Keratinocyte (primary cell): ENCODE measurements around the gene DHX35. TPM values are rescaled to one million over a fixed set of nuclear protein-coding genes. Genes with fewer than 3 reads are reported as not detected.

ENCODE experiments used
- DNase-seq: peaks from one replicate; pipeline ENCODE4 v3.0.0-alpha.2; 2011; ENCODE audit warnings: low read depth, missing footprints, low spot score
- FAIRE-seq: peaks from 2 replicates; lab custom pipeline; 2011; peaks lifted over from hg19 to GRCh38; lab: Jason Lieb, UNC
- H2AFZ ChIP-seq: 2 replicates; pipeline ENCODE4 v1.6.0; 2012; ENCODE audit warnings: low read length, control low read depth, inconsistent platforms; ENCODE audit not compliant: control insufficient read depth
- H3K27ac ChIP-seq: 2 replicates; pipeline ENCODE4 v1.5.1; 2011; ENCODE audit warnings: low read length; ENCODE audit not compliant: control insufficient read depth, insufficient read depth
- H3K27me3 ChIP-seq: 3 replicates; pipeline ENCODE4 v1.6.0; 2011; ENCODE audit warnings: low read length; ENCODE audit not compliant: control insufficient read depth, insufficient read depth; ENCODE audit errors: extremely low read depth
- H3K36me3 ChIP-seq, 2 experiments: 2 replicates in 1 of 2; 3 replicates in 1 of 2; pipeline ENCODE4 v1.5.1; 2011; ENCODE audit warnings: low read length in 2 of 2, mild to moderate bottlenecking in 1 of 2; ENCODE audit not compliant: control insufficient read depth in 2 of 2, insufficient read depth in 2 of 2; ENCODE audit errors: extremely low read depth in 1 of 2
- H3K4me1 ChIP-seq: 3 replicates; pipeline ENCODE4 v1.5.1; 2011; ENCODE audit warnings: low read length; ENCODE audit not compliant: control insufficient read depth, insufficient read depth; ENCODE audit errors: extremely low read depth
- H3K4me2 ChIP-seq: 3 replicates; pipeline ENCODE4 v1.6.0; 2011; ENCODE audit warnings: low read depth, low read length; ENCODE audit not compliant: control insufficient read depth, insufficient read depth; ENCODE audit errors: extremely low read depth
- H3K4me3 ChIP-seq, 3 experiments: fragments of 200-600 bp in 1 of 3; sonication (generic) in 1 of 3; 2 replicates in 2 of 3; 3 replicates in 1 of 3; pipeline ENCODE4 v1.5.1; 2011 to 2016; ENCODE audit warnings: low read length in 3 of 3, mild to moderate bottlenecking in 3 of 3, control low read depth in 2 of 3, inconsistent platforms in 1 of 3, low read depth in 1 of 3, mixed read lengths in 1 of 3, mixed run types in 1 of 3, moderate library complexity in 1 of 3; ENCODE audit not compliant: control insufficient read depth in 2 of 3, insufficient read depth in 2 of 3; ENCODE audit errors: extremely low read depth in 1 of 3
- H3K79me2 ChIP-seq: 2 replicates; pipeline ENCODE4 v1.6.0; 2012; ENCODE audit warnings: low read length; ENCODE audit not compliant: control insufficient read depth, insufficient read depth
- H3K9ac ChIP-seq: 3 replicates; pipeline ENCODE4 v1.6.0; 2011; ENCODE audit warnings: low read length; ENCODE audit not compliant: control insufficient read depth, insufficient read depth; ENCODE audit errors: extremely low read depth
- H3K9me1 ChIP-seq: 3 replicates; pipeline ENCODE4 v1.6.0; 2011; ENCODE audit warnings: low read length; ENCODE audit not compliant: control insufficient read depth, insufficient read depth; ENCODE audit errors: extremely low read depth
- H3K9me3 ChIP-seq: 2 replicates; pipeline ENCODE4 v1.5.1; 2012; ENCODE audit warnings: low read depth, low read length; ENCODE audit not compliant: control insufficient read depth
- H4K20me1 ChIP-seq: 3 replicates; pipeline ENCODE4 v1.6.0; 2011; ENCODE audit warnings: low read length; ENCODE audit not compliant: control insufficient read depth, insufficient read depth; ENCODE audit errors: extremely low read depth
- EZH2 ChIP-seq: IDR thresholded peaks from one replicate; pipeline ENCODE4 v1.6.1; 2012; ENCODE audit warnings: inconsistent platforms, mild to moderate bottlenecking, low read length, moderate library complexity
- dilution Hi-C: fragments of 300-500 bp; cut with MboI; formaldehyde crosslinking; loops from one replicate; pipeline ENCODE4 v1.7.0; 2020; ENCODE audit warnings: low sequenced_read_pairs; ENCODE audit not compliant: extremely low pct_ligation_motif_present
- polyA plus RNA-seq, 5 experiments: library from polyadenylated mRNA; depleted of rRNA in 3 of 5; stranded (reverse) in 3 of 5; stranded (forward) in 1 of 5; unstranded in 1 of 5; fragments of >200 nt; gene quantifications; 1 replicate in 1 of 5; 2 replicates in 3 of 5; 3 replicates in 1 of 5; pipeline versions ENCODE4 v1.2.1 to v1.2.3, GENCODE V29; 2011 to 2012; ENCODE audit warnings: missing spikeins in 2 of 5, low read depth in 1 of 5, low replicate concordance in 1 of 5
- TF ChIP-seq, protein P1 (sequence below), 3 experiments: IDR thresholded peaks in 1 of 3; conservative IDR thresholded peaks in 1 of 3; optimal IDR thresholded peaks in 1 of 3; 2 replicates in 2 of 3; 3 replicates in 1 of 3; pipeline versions ENCODE3 to v1.5.1; 2011; ENCODE audit warnings: low read length in 3 of 3, mild to moderate bottlenecking in 3 of 3, moderate library complexity in 2 of 3, control low read depth in 1 of 3, inconsistent platforms in 1 of 3; ENCODE audit not compliant: insufficient read depth in 2 of 3; ENCODE audit errors: extremely low read depth in 1 of 3

DHX35 gene
- polyA plus RNA-seq, 1 donor (not counting 4 experiments of a cell fraction or from before 2014, with no cell fraction given), result 9.8 TPM

GRCh38 chr20:39059036-39059435 lies 96.9 kb downstream of the DHX35 start:
- dilution Hi-C loops, result no loop called here
- Histone ChIP-seq H3K79me2 (no peaks in the 10 kb centered on the region), H3K4me2 (no peak overlapping the region), H3K36me3 (no peaks in the 10 kb centered on the region), H3K27ac (no peak overlapping the region), H3K4me1 (no peaks in the 10 kb centered on the region), H3K27me3 (no peaks in the 10 kb centered on the region), H3K4me3 (no peak overlapping the region), H4K20me1 (no peaks in the 10 kb centered on the region), H2AFZ (no peak overlapping the region), H3K9me3 (no peaks in the 10 kb centered on the region), H3K9me1 (no peaks in the 10 kb centered on the region), H3K9ac (no peak overlapping the region)
- TF ChIP-seq, protein P1, sequence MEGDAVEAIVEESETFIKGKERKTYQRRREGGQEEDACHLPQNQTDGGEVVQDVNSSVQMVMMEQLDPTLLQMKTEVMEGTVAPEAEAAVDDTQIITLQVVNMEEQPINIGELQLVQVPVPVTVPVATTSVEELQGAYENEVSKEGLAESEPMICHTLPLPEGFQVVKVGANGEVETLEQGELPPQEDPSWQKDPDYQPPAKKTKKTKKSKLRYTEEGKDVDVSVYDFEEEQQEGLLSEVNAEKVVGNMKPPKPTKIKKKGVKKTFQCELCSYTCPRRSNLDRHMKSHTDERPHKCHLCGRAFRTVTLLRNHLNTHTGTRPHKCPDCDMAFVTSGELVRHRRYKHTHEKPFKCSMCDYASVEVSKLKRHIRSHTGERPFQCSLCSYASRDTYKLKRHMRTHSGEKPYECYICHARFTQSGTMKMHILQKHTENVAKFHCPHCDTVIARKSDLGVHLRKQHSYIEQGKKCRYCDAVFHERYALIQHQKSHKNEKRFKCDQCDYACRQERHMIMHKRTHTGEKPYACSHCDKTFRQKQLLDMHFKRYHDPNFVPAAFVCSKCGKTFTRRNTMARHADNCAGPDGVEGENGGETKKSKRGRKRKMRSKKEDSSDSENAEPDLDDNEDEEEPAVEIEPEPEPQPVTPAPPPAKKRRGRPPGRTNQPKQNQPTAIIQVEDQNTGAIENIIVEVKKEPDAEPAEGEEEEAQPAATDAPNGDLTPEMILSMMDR (optimal IDR thresholded peaks at IDR 0.05 in 1 of 3, IDR thresholded peaks at IDR 0.05 in 1 of 3, conservative IDR thresholded peaks at IDR 0.05 in 1 of 3; ENCODE audit: extremely low read depth in 1 of 3, insufficient read depth in 2 of 3, low read length in 3 of 3), result no peak
- FAIRE-seq (no peak), DNase-seq (no peak)

- Histone ChIP-seq H3K27ac (no peak overlapping the region), H3K9ac (no peak overlapping the region), H3K4me1 (peaks cover 12% of the 10 kb centered on the region), H3K4me3 (no peak overlapping the region), H3K79me2 (no peaks in the 10 kb centered on the region), H3K36me3 (no peaks in the 10 kb centered on the region), H3K9me3 (no peaks in the 10 kb centered on the region), H3K4me2 (no peak overlapping the region), H3K27me3 (no peaks in the 10 kb centered on the region), H4K20me1 (no peaks in the 10 kb centered on the region), H3K9me1 (no peaks in the 10 kb centered on the region), H2AFZ (no peak overlapping the region)
- FAIRE-seq (no peak), DNase-seq (no peak)
- TF ChIP-seq, protein P1 (optimal IDR thresholded peaks at IDR 0.05 in 1 of 3, IDR thresholded peaks at IDR 0.05 in 1 of 3, conservative IDR thresholded peaks at IDR 0.05 in 1 of 3; ENCODE audit: extremely low read depth in 1 of 3, insufficient read depth in 2 of 3, low read length in 3 of 3), result no peak
- no peak for TF ChIP-seq EZH2
- dilution Hi-C loops, result no loop called here
Measured at GRCh38 chr20:39066471-39067242, 104.5 kb downstream of the DHX35 start.
